Esophagus muscularis mucosa (tissue), 4 donors: ENCODE data around the gene SKIDA1. TPM values are rescaled to one million over a fixed set of nuclear protein-coding genes. Genes with fewer than 3 reads are reported as not detected.

Source experiments
- DNase-seq: peaks from one replicate; pipeline ENCODE4 v3.0.0-alpha.2; 2017; ENCODE audit errors: extremely low spot score
- H3K27ac ChIP-seq, 4 donors: fragments of 200-600 bp; sonication (generic); replicated peaks in 1 of 4; 1 replicate in 3 of 4; 2 replicates in 1 of 4; pipeline ENCODE4 v1.5.1; 2016 to 2019; ENCODE audit warnings: mild to moderate bottlenecking in 1 of 4
- H3K27me3 ChIP-seq, 4 donors: fragments of 200-600 bp; sonication (generic); one replicate each; pipeline versions ENCODE4 v1.5.1 to v1.6.0; 2016 to 2019
- H3K36me3 ChIP-seq, 4 donors: fragments of 200-600 bp; sonication (generic); one replicate each; pipeline ENCODE4 v1.5.1; 2016 to 2019
- H3K4me1 ChIP-seq, 4 donors: fragments of 200-600 bp; sonication (generic); one replicate each; pipeline ENCODE4 v1.5.1; 2016 to 2019
- H3K4me3 ChIP-seq, 4 donors: fragments of 200-600 bp; sonication (generic); 1 replicate in 2 of 4; 2 replicates in 2 of 4; pipeline ENCODE4 v1.5.1; 2016 to 2019; ENCODE audit warnings: mild to moderate bottlenecking in 4 of 4, moderate library complexity in 1 of 4
- H3K9me3 ChIP-seq, 4 donors: fragments of 200-600 bp; sonication (generic); 1 replicate in 3 of 4; 2 replicates in 1 of 4; pipeline ENCODE4 v1.5.1; 2016 to 2019
- CTCF ChIP-seq, 3 experiments: fragments of 200-600 bp in 2 of 3; fragments of 450-650 bp in 1 of 3; sonication (generic) in 2 of 3; IDR thresholded peaks; one replicate each; pipeline ENCODE4 v1.5.1; 2017 to 2019; ENCODE audit warnings: antibody characterized with exemption in 3 of 3, mild to moderate bottlenecking in 2 of 3, moderate library complexity in 1 of 3
- EP300 ChIP-seq: sonication (generic); formaldehyde crosslinking; IDR thresholded peaks from one replicate; pipeline ENCODE4 v1.6.1; 2017; ENCODE audit warnings: antibody characterized with exemption
- POLR2A ChIP-seq: fragments of 450-650 bp; IDR thresholded peaks from one replicate; pipeline ENCODE4 v1.6.1; 2017; ENCODE audit warnings: antibody characterized with exemption, moderate library complexity, mild to moderate bottlenecking, low read depth
- POLR2AphosphoS5 ChIP-seq, 2 donors: sonication (generic); formaldehyde crosslinking; IDR thresholded peaks; one replicate each; pipeline ENCODE4 v1.6.1; 2017; ENCODE audit warnings: antibody characterized with exemption in 2 of 2
- WGBS: methylation state at CpG from one replicate; pipeline ENCODE4 v1.1.5; 2018; 5-methylcytosine and 5-hydroxymethylcytosine counted together
- intact Hi-C: fragments of 100-400 bp; cut with DNase I; formaldehyde crosslinking; loops from one replicate; pipeline ENCODE4 v1.15.1; 2023
- total RNA-seq, 4 donors: library from RNA; depleted of rRNA; stranded (reverse); fragments of >200 nt; gene quantifications; one replicate each; pipeline versions ENCODE4 v1.1.0 to v1.2.1, GENCODE V29; 2016

SKIDA1 gene
- total RNA-seq, 4 donors from 2014 or later = 0.50 to 2.9 (median 1.2) TPM

GRCh38 chr10:21510241-21511094, 15.0 kb downstream of the SKIDA1 start:
- Histone ChIP-seq H3K36me3 (no peaks in the 10 kb centered on the region), H3K4me1 (peaks cover 9 to 34% (median 32%) of the 10 kb centered on the region in 4 donors), H3K4me3 (peak overlapping the region; percentile 52 to 63 (median 57)), H3K27me3 (no peaks in the 10 kb centered on the region), H3K9me3 (no peaks in the 10 kb centered on the region), H3K27ac (peak overlapping the region; percentile 23 to 48 (median 36))
- WGBS = 31% methylated on average over 16 of the region's 39 CpGs
- DNase-seq = no peak
- intact Hi-C loops = no loop called here
- TF ChIP-seq POLR2AphosphoS5 (IDR thresholded peaks at IDR 0.05) (no peak), POLR2A (no peak), CTCF (IDR thresholded peaks at IDR 0.05) (no peak), EP300 (no peak)

- H3K27me3 ChIP-seq = no peaks in the 10 kb centered on the region
- no peaks in the 10 kb centered on the region for H3K9me3 ChIP-seq
- TF ChIP-seq EP300 (no peak), POLR2A (no peak), POLR2AphosphoS5 (IDR thresholded peaks at IDR 0.05) (no peak), CTCF (IDR thresholded peaks at IDR 0.05) (no peak)
- intact Hi-C loops = no loop called here
- H3K27ac ChIP-seq = peak overlapping the region; percentile 23 to 48 (median 36)
- WGBS = 71% methylated on average over 53 of the region's 58 CpGs
- DNase-seq = no peak
- no peaks in the 10 kb centered on the region for H3K36me3 ChIP-seq
- peaks cover 9 to 28% (median 24%) of the 10 kb centered on the region in 4 donors for H3K4me1 ChIP-seq
- peak overlapping the region; percentile 52 to 63 (median 57) for H3K4me3 ChIP-seq
These were observed 15.9 kb downstream of the SKIDA1 start for GRCh38 chr10:21509341-21510240.

GRCh38 chr10:21508706-21509331, 16.7 kb downstream of the SKIDA1 start:
- intact Hi-C loops = no loop called here
- DNase-seq = no peak
- H3K27me3 ChIP-seq = no peaks in the 10 kb centered on the region
- no peak overlapping the region for H3K27ac ChIP-seq
- no peaks in the 10 kb centered on the region for H3K9me3 ChIP-seq
- H3K4me1 ChIP-seq = peaks cover 9 to 27% (median 17%) of the 10 kb centered on the region in 4 donors
- no peaks in the 10 kb centered on the region for H3K36me3 ChIP-seq
- H3K4me3 ChIP-seq = no peak overlapping the region
- 98% methylated on average over 25 of the region's 43 CpGs for WGBS
- no peak for TF ChIP-seq CTCF (IDR thresholded peaks at IDR 0.05)

- Histone ChIP-seq H3K9me3 (no peaks in the 10 kb centered on the region), H3K27me3 (no peaks in the 10 kb centered on the region), H3K36me3 (no peaks in the 10 kb centered on the region), H3K27ac (no peak overlapping the region), H3K4me3 (no peak overlapping the region), H3K4me1 (peaks cover 9 to 16% (median 14%) of the 10 kb centered on the region in 4 donors)
- WGBS = 84% methylated on average over 21 of the region's 21 CpGs
- intact Hi-C loops = no loop called here
- TF ChIP-seq EP300 = no peak
- DNase-seq = no peak
These were observed 18.3 kb downstream of the SKIDA1 start for GRCh38 chr10:21507150-21507549.

GRCh38 chr10:21506351-21506750, 19.1 kb downstream of the SKIDA1 start:
- no peak for TF ChIP-seq POLR2A
- TF ChIP-seq CTCF (IDR thresholded peaks at IDR 0.05) = no peak
- no peak for TF ChIP-seq POLR2AphosphoS5 (IDR thresholded peaks at IDR 0.05)
- no peak for TF ChIP-seq EP300
- Histone ChIP-seq H3K4me1 (peaks cover 9 to 16% (median 14%) of the 10 kb centered on the region in 4 donors), H3K36me3 (no peaks in the 10 kb centered on the region), H3K9me3 (no peaks in the 10 kb centered on the region), H3K27me3 (no peaks in the 10 kb centered on the region), H3K4me3 (no peak overlapping the region), H3K27ac (no peak overlapping the region)
- intact Hi-C loops = no loop called here
- 66% methylated on average over 3 of the region's 3 CpGs for WGBS
- DNase-seq = no peak
